SK-N-MC (cell line): ENCODE data around the gene ERC2.

Experiments used
- EZH2 ChIP-seq: fragments of 200-600 bp; sonication (generic); IDR thresholded peaks from one replicate; pipeline ENCODE4 v1.6.1; 2017; ENCODE audit warnings: antibody characterized with exemption
- POLR2AphosphoS5 ChIP-seq: IDR thresholded peaks from 2 replicates; pipeline ENCODE4 v1.6.1; 2012; ENCODE audit warnings: mild to moderate bottlenecking, low read depth, low read length, borderline replicate concordance

DNA sequence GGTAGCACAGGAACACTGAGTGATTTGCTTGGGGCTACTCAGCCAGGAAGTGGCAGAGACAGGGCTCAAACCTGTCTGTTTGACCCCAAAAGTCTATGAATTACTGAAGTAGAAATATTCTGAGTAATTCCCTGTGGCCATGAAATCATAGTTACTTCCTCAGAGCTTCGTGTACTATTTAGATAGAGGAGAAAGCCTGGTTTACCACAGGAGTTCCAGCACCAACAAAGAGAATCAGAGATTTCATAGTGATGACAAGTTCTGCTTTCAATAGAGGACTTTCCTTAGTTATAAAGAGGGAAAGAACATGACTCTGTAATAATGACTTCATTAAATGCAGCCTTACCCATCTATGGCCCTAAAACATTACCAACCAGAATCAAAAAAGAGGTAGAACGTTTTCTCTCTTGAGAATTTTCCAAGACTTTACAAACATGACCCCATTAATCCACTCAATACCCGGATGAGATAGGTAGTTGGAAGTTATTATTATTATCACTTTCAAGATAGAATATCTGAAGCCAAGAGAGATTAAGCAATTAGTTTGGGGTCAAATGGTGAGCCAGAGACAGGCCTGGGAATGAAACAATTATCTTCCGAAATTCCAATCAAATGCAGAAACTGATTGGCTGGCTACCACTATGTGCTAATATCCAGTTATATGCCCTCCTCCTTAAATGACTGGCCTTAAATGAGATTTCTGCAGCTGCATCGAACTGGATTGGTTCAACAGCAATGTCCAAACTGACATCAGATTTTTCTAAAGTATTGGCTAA, 967.5 kb downstream of the ERC2 start:
- TF ChIP-seq EZH2 = no peak
- TF ChIP-seq POLR2AphosphoS5 = no peak
